Common myeloid progenitor, CD34-positive (primary cell): ENCODE measurements around the gene UBE2B.
"Not testable (repeated sequence)": the region's sequence is repeated elsewhere in the genome, so short reads cannot be mapped to it uniquely, and the experiment has no call there.

Source experiments
- CTCF ChIA-PET: fragments of 350-600 bp; sonication (Branson Sonifier 250); formaldehyde crosslinking; loops from one replicate; lab custom pipeline; 2021; ENCODE audit warnings: antibody characterized with exemption; lab: Charles Lee
- POLR2A ChIA-PET: fragments of 350-600 bp; sonication (Branson Sonifier 250); formaldehyde crosslinking; loops from one replicate; lab custom pipeline; 2021; ENCODE audit warnings: antibody characterized with exemption; lab: Charles Lee
- DNase-seq, 3 donors: peaks; one replicate each; pipeline versions ENCODE4 v3.0.0 to v3.0.0-alpha.2; 2013
- H3K27ac ChIP-seq, 2 experiments: 1 replicate in 1 of 2; 2 replicates in 1 of 2; pipeline ENCODE4 v1.7.0; 2013; ENCODE audit warnings: inconsistent platforms in 2 of 2, low read length in 2 of 2, mild to moderate bottlenecking in 2 of 2, low read depth in 1 of 2, moderate library complexity in 1 of 2; ENCODE audit not compliant: severe bottlenecking in 2 of 2, insufficient read depth in 1 of 2, poor library complexity in 1 of 2
- H3K27me3 ChIP-seq, 5 experiments: replicated peaks in 2 of 5; 1 replicate in 3 of 5; 2 replicates in 2 of 5; pipeline versions ENCODE4 v1.6.1 to v1.7.0; 2013; ENCODE audit warnings: low read length in 4 of 5, mild to moderate bottlenecking in 2 of 5, moderate library complexity in 2 of 5, inconsistent platforms in 1 of 5; ENCODE audit not compliant: insufficient read depth in 5 of 5, control insufficient read depth in 4 of 5
- H3K36me3 ChIP-seq, 4 experiments: 1 replicate in 2 of 4; 2 replicates in 2 of 4; pipeline versions ENCODE4 v1.6.1 to v1.7.0; 2013; ENCODE audit warnings: low read length in 3 of 4, control low read depth in 1 of 4, mild to moderate bottlenecking in 1 of 4; ENCODE audit not compliant: control insufficient read depth in 4 of 4, insufficient read depth in 4 of 4
- H3K4me1 ChIP-seq, 4 experiments: 1 replicate in 3 of 4; 2 replicates in 1 of 4; pipeline versions ENCODE4 v1.6.1 to v1.7.1; 2013; ENCODE audit warnings: low read length in 3 of 4, mild to moderate bottlenecking in 3 of 4, control low read depth in 1 of 4, inconsistent platforms in 1 of 4, moderate library complexity in 1 of 4; ENCODE audit not compliant: control insufficient read depth in 4 of 4, insufficient read depth in 4 of 4; ENCODE audit errors: control extremely low read depth in 1 of 4
- H3K4me3 ChIP-seq, 7 experiments: 1 replicate in 4 of 7; 2 replicates in 3 of 7; pipeline versions ENCODE4 v1.5.1 to v1.7.0; 2013; ENCODE audit warnings: mild to moderate bottlenecking in 7 of 7, low read length in 6 of 7, moderate library complexity in 6 of 7, inconsistent platforms in 2 of 7, low read depth in 2 of 7, control low read depth in 1 of 7; ENCODE audit not compliant: insufficient read depth in 4 of 7, control insufficient read depth in 1 of 7; ENCODE audit errors: extremely low read depth in 1 of 7
- H3K9me3 ChIP-seq, 5 experiments: 1 replicate in 4 of 5; 2 replicates in 1 of 5; pipeline versions ENCODE4 v1.6.1 to v1.7.1; 2013; ENCODE audit warnings: low read length in 4 of 5, mild to moderate bottlenecking in 2 of 5, inconsistent platforms in 1 of 5, low read depth in 1 of 5, moderate library complexity in 1 of 5; ENCODE audit not compliant: control insufficient read depth in 4 of 5, insufficient read depth in 2 of 5; ENCODE audit errors: control extremely low read depth in 1 of 5
- WGBS: methylation state at CpG from one replicate; pipeline ENCODE4 v1.1.5; 2013; ENCODE audit not compliant: insufficient coverage; 5-methylcytosine and 5-hydroxymethylcytosine counted together

The UBE2B gene

DNA sequence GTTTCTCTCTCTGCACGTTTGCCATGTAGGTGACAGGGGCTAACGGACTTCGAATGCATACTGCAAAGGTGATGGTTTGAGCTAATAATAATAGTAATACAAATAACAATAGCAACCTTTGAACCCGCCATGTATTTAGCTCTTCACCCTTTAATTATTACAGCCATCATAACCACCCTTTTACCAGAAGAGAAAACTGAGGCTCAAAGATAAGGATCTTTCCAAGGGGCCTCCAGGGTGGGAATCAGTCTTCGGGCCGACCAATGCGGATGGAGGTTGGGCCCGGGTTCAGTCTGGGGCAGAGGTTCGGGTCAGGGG lies 39.8 kb downstream of the UBE2B start:
- WGBS, result 0% methylated on average over 5 of the region's 9 CpGs
- H3K27ac ChIP-seq, result peak overlapping the region in 1 of 2 experiments; percentile 84
- peak overlapping the region; percentile 65 to 90 (median 86) for H3K4me3 ChIP-seq
- no peaks in the 10 kb centered on the region for H3K27me3 ChIP-seq
- H3K36me3 ChIP-seq, result peaks cover 0 to 14% (median 7%) of the 10 kb centered on the region in 4 experiments
- no peak for DNase-seq
- peaks cover 9 to 24% (median 16%) of the 10 kb centered on the region in 4 experiments for H3K4me1 ChIP-seq
- ChIA-PET CTCF (interaction anchor here (0.6 to 5.7 kb wide), 34 partner anchors 10 to 175 kb away, joined by 3 to 32 read pairs (median 5); no protein-coding TSS in a partner anchor), POLR2A (interaction anchor here (1.0 to 1.8 kb wide), 6 partner anchors 13 to 145 kb away, joined by 3 to 7 read pairs (median 4); no protein-coding TSS in a partner anchor)
- H3K9me3 ChIP-seq, result no peaks in the 10 kb centered on the region

DNA sequence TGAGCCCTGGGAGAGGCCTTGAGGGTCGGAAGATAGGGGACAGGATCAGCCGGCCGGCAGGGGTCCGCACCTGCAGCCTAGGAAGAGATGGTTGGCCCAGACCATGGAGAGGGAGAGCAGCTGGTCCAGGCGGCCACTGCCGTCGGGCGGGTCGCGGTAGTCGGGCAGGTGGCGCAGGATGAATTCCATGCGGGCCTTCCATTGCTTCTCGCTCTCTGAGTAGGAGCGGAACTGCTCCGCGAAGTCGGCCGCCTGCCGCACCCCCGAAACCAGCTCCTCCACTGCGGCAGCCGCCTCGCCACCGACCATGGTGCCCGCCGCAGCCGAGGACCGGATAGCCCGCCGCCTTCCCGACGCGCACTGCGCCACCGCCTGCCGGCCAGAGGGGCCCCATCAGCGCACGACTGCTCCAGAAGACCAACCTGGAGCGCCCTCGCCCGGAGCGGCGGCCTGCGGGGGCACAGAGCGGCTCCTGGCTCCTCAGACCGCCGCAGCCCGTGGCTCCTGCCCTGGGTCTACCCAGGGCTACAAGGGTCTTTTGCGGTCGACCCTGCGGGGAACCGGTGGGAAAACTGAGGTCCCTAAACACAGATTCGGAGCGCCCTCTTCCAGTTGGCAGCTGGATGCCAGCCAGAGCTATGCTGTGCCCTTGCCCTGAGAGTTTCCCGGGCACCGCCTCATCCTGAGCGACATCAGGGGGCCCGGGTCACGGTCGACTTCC lies 40.3 kb downstream of the UBE2B start, which contains the start of gene CDKN2AIPNL:
TSS of gene CDKN2AIPNL (minus strand) at position 336 of the 721 bp plus-strand sequence. CDS start at position 309, 27 bp downstream.
- peaks cover 0 to 9% (median 4%) of the 10 kb centered on the region in 4 experiments for H3K36me3 ChIP-seq
- H3K4me1 ChIP-seq, result peaks cover 9 to 24% (median 16%) of the 10 kb centered on the region in 4 experiments
- no peaks in the 10 kb centered on the region for H3K27me3 ChIP-seq
- POLR2A ChIA-PET, result interaction anchor here (1.0 to 1.8 kb wide), 6 partner anchors 14 to 144 kb away, joined by 3 to 7 read pairs (median 4); no protein-coding TSS in a partner anchor
- H3K4me3 ChIP-seq, result peak within 1 kb of the TSS; percentile 65 to 90 (median 86)
- peak; percentile 89 to 94 (median 91) for DNase-seq
- under 1% methylated on average over 61 of the region's 61 CpGs for WGBS
- peak within 1 kb of the TSS in 1 of 2 experiments; percentile 84 for H3K27ac ChIP-seq
- CTCF ChIA-PET, result interaction anchor here (0.6 to 5.7 kb wide), 36 partner anchors 11 to 175 kb away, joined by 3 to 32 read pairs (median 5); no protein-coding TSS in a partner anchor
- no peaks in the 10 kb centered on the region for H3K9me3 ChIP-seq

DNA sequence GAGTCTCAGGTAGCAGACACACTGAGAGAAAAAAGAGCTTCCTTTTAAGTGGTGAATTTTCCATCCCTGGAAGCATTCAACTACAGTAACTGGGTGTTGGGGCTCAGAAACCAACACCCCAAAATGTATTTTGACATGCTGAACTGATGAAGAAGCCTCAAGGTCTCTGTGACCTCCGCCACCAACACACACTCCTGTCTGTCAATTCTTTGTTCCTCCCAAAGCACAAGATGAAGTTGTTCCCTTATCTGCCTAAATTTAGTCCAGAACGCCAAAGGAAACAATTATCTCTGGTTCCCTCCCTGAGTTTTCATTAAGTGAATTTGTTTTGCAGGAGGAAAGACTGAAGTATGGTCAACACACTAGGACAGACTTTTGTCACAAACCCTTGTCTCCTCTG lies 41.7 kb downstream of the UBE2B start:
- CTCF ChIA-PET, result interaction anchor here (0.9 to 5.7 kb wide), 5 partner anchors 15 to 171 kb away, joined by 3 to 32 read pairs (median 8); no protein-coding TSS in a partner anchor
- POLR2A ChIA-PET, result no interaction called here
- H3K9me3 ChIP-seq, result no peaks in the 10 kb centered on the region
- H3K4me3 ChIP-seq, result no peak overlapping the region
- WGBS, result 100% methylated on average over 1 of the region's 2 CpGs
- H3K27me3 ChIP-seq, result no peaks in the 10 kb centered on the region
- no peak overlapping the region for H3K27ac ChIP-seq
- no peak for DNase-seq
- peaks cover 9 to 24% (median 16%) of the 10 kb centered on the region in 4 experiments for H3K4me1 ChIP-seq
- H3K36me3 ChIP-seq, result peaks cover 0 to 4% (median 1%) of the 10 kb centered on the region in 4 experiments

DNA sequence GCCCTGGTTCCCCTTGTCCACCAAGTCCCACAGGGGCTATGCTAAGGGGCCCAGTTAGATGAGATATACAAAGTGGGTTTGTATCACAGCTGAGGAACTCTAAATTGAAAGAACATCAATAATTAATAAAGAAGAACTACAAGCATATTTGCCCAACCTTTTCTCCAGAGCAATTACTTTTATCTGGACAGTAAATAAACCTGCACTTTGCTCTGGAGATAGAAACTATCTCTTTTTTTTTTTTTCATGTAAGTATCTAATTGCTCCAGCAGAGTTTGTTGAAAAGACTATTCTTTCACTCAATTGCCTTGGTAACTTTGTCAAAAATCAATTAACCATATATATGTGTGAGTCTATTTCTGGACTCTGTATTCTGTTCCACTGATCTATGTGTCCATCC lies 46.3 kb downstream of the UBE2B start:
- ChIA-PET CTCF (interaction anchor here (0.9 to 1.0 kb wide), 3 partner anchors 24 to 141 kb away, joined by 3 to 4 read pairs (median 3); no protein-coding TSS in a partner anchor), POLR2A (interaction anchor here (0.7 kb wide), 1 partner anchor 47 kb away, joined by 3 read pairs; no protein-coding TSS in a partner anchor)
- H3K4me3 ChIP-seq, result no peak overlapping the region
- no peaks in the 10 kb centered on the region for H3K36me3 ChIP-seq
- H3K27ac ChIP-seq, result no peak overlapping the region
- H3K27me3 ChIP-seq, result no peaks in the 10 kb centered on the region
- H3K9me3 ChIP-seq, result no peaks in the 10 kb centered on the region
- peaks cover 0 to 1% (median under 1%) of the 10 kb centered on the region in 4 experiments for H3K4me1 ChIP-seq
- DNase-seq, result no peak

DNA sequence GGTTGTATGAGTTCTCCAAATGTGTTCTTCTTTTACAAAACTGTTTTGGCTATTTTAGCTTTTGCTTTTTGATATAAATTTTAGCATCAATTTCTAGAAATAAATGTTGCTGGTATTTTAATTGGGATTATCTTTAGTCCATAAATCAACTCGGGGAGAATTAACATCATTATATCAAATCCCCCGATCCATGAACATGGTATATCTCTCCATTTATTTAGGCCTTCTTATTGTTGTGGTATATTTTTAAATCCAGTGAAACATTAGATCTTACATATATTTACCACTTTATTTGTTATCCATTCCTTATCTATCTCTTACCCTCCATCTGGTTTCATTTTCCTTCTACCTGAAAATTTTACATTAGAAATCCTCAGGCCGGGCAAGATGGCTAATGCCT lies 47.6 kb downstream of the UBE2B start:
- no peak overlapping the region for H3K27ac ChIP-seq
- H3K27me3 ChIP-seq, result no peaks in the 10 kb centered on the region
- no CpG with 5 or more reads among the region's 3 CpGs for WGBS
- H3K9me3 ChIP-seq, result no peaks in the 10 kb centered on the region
- ChIA-PET CTCF (interaction anchor here (0.6 to 0.9 kb wide), 2 partner anchors 53 to 269 kb away, joined by 3 to 4 read pairs; no protein-coding TSS in a partner anchor), POLR2A (no interaction called here)
- no peaks in the 10 kb centered on the region for H3K36me3 ChIP-seq
- no peak for DNase-seq
- H3K4me3 ChIP-seq, result no peak overlapping the region
- no peaks in the 10 kb centered on the region for H3K4me1 ChIP-seq

DNA sequence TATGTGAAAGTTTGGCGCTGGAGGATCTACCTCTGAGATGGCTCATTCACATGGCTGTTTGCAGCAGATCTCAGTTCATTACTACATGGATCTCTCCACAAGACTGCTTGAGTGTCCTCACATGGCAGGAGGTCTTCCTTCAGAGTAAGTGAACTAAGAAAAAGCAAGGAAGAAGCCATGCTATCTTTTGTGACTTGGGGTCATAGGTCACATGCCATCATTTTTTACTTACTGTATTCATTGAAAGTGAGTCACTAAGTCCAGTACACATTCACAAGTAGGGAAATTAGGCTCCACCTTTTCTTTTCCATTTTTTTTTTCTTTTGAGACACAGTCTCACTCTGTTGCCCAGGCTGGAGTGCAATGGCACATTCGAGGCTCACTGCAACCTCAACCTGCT lies 49.0 kb downstream of the UBE2B start:
- Histone ChIP-seq H3K36me3 (no peaks in the 10 kb centered on the region), H3K9me3 (no peaks in the 10 kb centered on the region), H3K4me3 (no peak overlapping the region), H3K27ac (no peak overlapping the region), H3K27me3 (no peaks in the 10 kb centered on the region), H3K4me1 (no peaks in the 10 kb centered on the region)
- ChIA-PET CTCF (no interaction called here), POLR2A (no interaction called here)
- no peak for DNase-seq
- 89% methylated on average over 2 of the region's 2 CpGs for WGBS

DNA sequence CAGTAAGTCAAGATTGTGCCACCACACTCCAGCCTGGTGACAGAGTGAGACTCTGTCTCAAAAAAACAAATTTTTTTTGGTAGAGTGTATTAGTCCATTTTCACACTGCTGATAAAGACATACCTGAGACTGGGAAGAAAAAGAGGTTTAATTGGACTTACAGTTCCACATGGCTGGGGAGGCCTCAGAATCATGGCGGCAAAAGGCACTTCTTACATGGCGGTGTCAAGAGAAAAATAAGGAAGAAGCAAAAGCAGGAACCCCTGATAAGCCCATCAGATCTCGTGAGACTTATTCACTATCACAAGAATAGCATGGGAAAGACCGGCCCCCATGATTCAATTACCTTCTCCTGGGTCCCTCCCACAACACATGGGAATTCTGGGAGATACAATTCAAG lies 49.7 kb downstream of the UBE2B start:
- H3K27ac ChIP-seq, H3K27me3 ChIP-seq, H3K9me3 ChIP-seq, H3K36me3 ChIP-seq, H3K4me1 ChIP-seq, H3K4me3 ChIP-seq, DNase-seq, CTCF ChIA-PET, POLR2A ChIA-PET: not testable (repeated sequence)
- WGBS, result 86% methylated on average over 2 of the region's 4 CpGs
